PC-9 (cell line): ENCODE measurements around the gene CD276. TPM values are rescaled to one million over a fixed set of nuclear protein-coding genes. Genes with fewer than 3 reads are reported as not detected.
A peak's percentile ranks its signal among the peaks of the same experiment; 100 is the strongest.

Experiments used
- BruUV-seq: library from RNA; stranded (reverse); fragments of 400-500 nt; replicated peaks from 2 replicates; lab custom pipeline; 2021; lab: Mats Ljungman, UMichigan
- CTCF ChIA-PET: fragments of 300-600 bp; sonication (Branson Sonifier 250); formaldehyde crosslinking; loops from one replicate; lab custom pipeline; 2022; ENCODE audit warnings: antibody characterized with exemption; lab: Charles Lee
- POLR2A ChIA-PET: fragments of 300-600 bp; sonication (Branson Sonifier 250); formaldehyde crosslinking; loops from one replicate; lab custom pipeline; 2022; ENCODE audit warnings: antibody characterized with exemption; ENCODE audit not compliant: unreplicated experiment; lab: Charles Lee
- DNase-seq, 2 experiments: peaks; one replicate each; pipeline versions ENCODE4 v3.0.0 to v3.0.0-alpha.2; 2015 to 2022; ENCODE audit warnings: mixed read lengths in 1 of 2
- H2AFZ ChIP-seq: fragments of 200-600 bp; sonication (generic); 2 replicates; pipeline ENCODE4 v1.8.1; 2017; ENCODE audit warnings: antibody characterized with exemption
- H3F3A ChIP-seq: fragments of 200-600 bp; sonication (generic); 2 replicates; pipeline ENCODE4 v1.8.1; 2017; ENCODE audit warnings: antibody characterized with exemption, mild to moderate bottlenecking, low read depth; ENCODE audit not compliant: insufficient read depth
- H3K27ac ChIP-seq: fragments of 200-600 bp; sonication (generic); 2 replicates; pipeline ENCODE4 v1.6.1; 2016; ENCODE audit warnings: mixed run types
- H3K27me3 ChIP-seq: fragments of 200-600 bp; sonication (generic); 2 replicates; pipeline ENCODE4 v1.6.1; 2016; ENCODE audit warnings: low read depth, mixed run types; ENCODE audit not compliant: insufficient read depth
- H3K36me3 ChIP-seq: fragments of 200-600 bp; sonication (generic); 2 replicates; pipeline ENCODE4 v1.6.1; 2016; ENCODE audit warnings: low read depth, mixed run types
- H3K4me1 ChIP-seq: fragments of 200-600 bp; sonication (generic); replicated peaks from 2 replicates; pipeline ENCODE4 v1.6.1; 2016; ENCODE audit warnings: mixed run types; ENCODE audit not compliant: insufficient read depth
- H3K4me2 ChIP-seq: fragments of 200-600 bp; sonication (generic); 2 replicates; pipeline ENCODE4 v1.6.1; 2017; ENCODE audit warnings: mixed run types
- H3K4me3 ChIP-seq: fragments of 200-600 bp; sonication (generic); 2 replicates; pipeline ENCODE4 v1.6.1; 2016; ENCODE audit warnings: mixed run types
- H3K79me2 ChIP-seq: fragments of 200-600 bp; sonication (generic); 2 replicates; pipeline ENCODE4 v1.6.1; 2017; ENCODE audit warnings: low read depth, mixed run types
- H3K9me2 ChIP-seq: fragments of 200-600 bp; sonication (generic); 2 replicates; pipeline ENCODE4 v1.8.1; 2017; ENCODE audit warnings: mild to moderate bottlenecking; ENCODE audit not compliant: insufficient read depth
- H3K9me3 ChIP-seq: fragments of 200-600 bp; sonication (generic); 2 replicates; pipeline ENCODE4 v1.8.1; 2016; ENCODE audit warnings: low read depth; ENCODE audit not compliant: insufficient read depth
- H4K20me1 ChIP-seq: fragments of 200-600 bp; sonication (generic); 2 replicates; pipeline ENCODE4 v1.8.1; 2017; ENCODE audit not compliant: insufficient read depth
- CTCF ChIP-seq: fragments of 200-600 bp; sonication (generic); conservative IDR thresholded peaks from 2 replicates; pipeline ENCODE4 v1.6.1; 2017; ENCODE audit warnings: mixed run types, antibody characterized with exemption, mild to moderate bottlenecking, moderate library complexity
- EZH2 ChIP-seq: fragments of 200-600 bp; sonication (generic); IDR thresholded peaks from 2 replicates; pipeline ENCODE4 v1.8.0; 2017; ENCODE audit warnings: antibody characterized with exemption, low read depth
- intact Hi-C: fragments of 100-400 bp; cut with micrococcal nuclease; formaldehyde crosslinking; loops from one replicate; pipeline ENCODE4 v1.10.0; 2022; ENCODE audit not compliant: unreplicated experiment
- total RNA-seq: library from RNA; stranded (reverse); gene quantifications from 2 replicates; pipeline ENCODE4 v1.2.3, GENCODE V29; 2021

Gene CD276
- total RNA-seq, 1 experiment from 2014 or later: 82.6 TPM

GRCh38 chr15:73660455-73660854, 23.7 kb upstream of the CD276 start:
- ChIA-PET POLR2A (no interaction called here), CTCF (no interaction called here)
- Histone ChIP-seq H3K4me3 (no peak overlapping the region), H3K4me2 (no peak overlapping the region), H4K20me1 (no peaks in the 10 kb centered on the region), H3F3A (no peaks in the 10 kb centered on the region), H3K79me2 (no peaks in the 10 kb centered on the region), H3K27ac (no peak overlapping the region), H3K4me1 (no peaks in the 10 kb centered on the region), H3K9me3 (no peaks in the 10 kb centered on the region), H3K9me2 (no peaks in the 10 kb centered on the region), H3K36me3 (no peaks in the 10 kb centered on the region), H3K27me3 (no peaks in the 10 kb centered on the region), H2AFZ (no peak overlapping the region)
- no TSS peak for BruUV-seq
- TF ChIP-seq CTCF (no peak), EZH2 (no peak)
- intact Hi-C loops: no loop called here
- DNase-seq: no peak

- no TSS peak for BruUV-seq
- Histone ChIP-seq H3K4me3 (no peak overlapping the region), H3K4me2 (no peak overlapping the region), H3K27ac (no peak overlapping the region), H3K79me2 (no peaks in the 10 kb centered on the region), H3K36me3 (no peaks in the 10 kb centered on the region), H3K9me2 (no peaks in the 10 kb centered on the region; the same call in 1 of the 2 replicates), H2AFZ (no peak overlapping the region), H3F3A (no peaks in the 10 kb centered on the region), H3K4me1 (no peaks in the 10 kb centered on the region), H3K27me3 (no peaks in the 10 kb centered on the region), H3K9me3 (no peaks in the 10 kb centered on the region), H4K20me1 (no peaks in the 10 kb centered on the region)
- CTCF ChIA-PET: no interaction called here
- POLR2A ChIA-PET: no interaction called here
- DNase-seq: no peak
- intact Hi-C loops: no loop called here
- no peak for TF ChIP-seq CTCF
- no peak for TF ChIP-seq EZH2
Observed at GRCh38 chr15:73674587-73674986, 9.6 kb upstream of the CD276 start.

GRCh38 chr15:73677146-73677607, 7.0 kb upstream of the CD276 start:
- CTCF ChIA-PET: interaction anchor here (0.5 to 1.1 kb wide), 3 partner anchors 23 to 146 kb away, joined by 3 to 7 read pairs (median 3); no protein-coding TSS in a partner anchor
- no peaks in the 10 kb centered on the region; the same call in 1 of the 2 replicates for H3F3A ChIP-seq
- H3K27ac ChIP-seq: no peak overlapping the region
- no peaks in the 10 kb centered on the region for H3K9me3 ChIP-seq
- POLR2A ChIA-PET: interaction anchor here (0.5 kb wide), 1 partner anchor 34 kb away, joined by 3 read pairs; no protein-coding TSS in a partner anchor
- no peaks in the 10 kb centered on the region; the same call in 1 of the 2 replicates for H3K9me2 ChIP-seq
- no TSS peak for BruUV-seq
- no peak overlapping the region for H3K4me3 ChIP-seq
- peak; percentile 87 for TF ChIP-seq CTCF
- TF ChIP-seq EZH2: no peak
- H3K4me1 ChIP-seq: no peaks in the 10 kb centered on the region
- DNase-seq: peak; percentile 46 to 50
- intact Hi-C loops: loop anchor here (1.0 kb wide), 1 partner anchor 23 kb away; no protein-coding TSS in a partner anchor
- H4K20me1 ChIP-seq: no peaks in the 10 kb centered on the region
- H3K4me2 ChIP-seq: no peak overlapping the region
- no peaks in the 10 kb centered on the region for H3K27me3 ChIP-seq
- no peak overlapping the region for H2AFZ ChIP-seq
- no peaks in the 10 kb centered on the region for H3K79me2 ChIP-seq
- no peaks in the 10 kb centered on the region for H3K36me3 ChIP-seq
